NB4 (cell line): ENCODE results near the gene UBE2I.

Source experiments
- DNase-seq: peaks from one replicate; pipeline ENCODE4 v3.0.0; 2010; ENCODE audit warnings: low read depth
- H3K4me3 ChIP-seq: one replicate; pipeline ENCODE4 v1.5.1; 2011; ENCODE audit warnings: mild to moderate bottlenecking, low read depth, low read length, moderate library complexity
- CTCF ChIP-seq: IDR thresholded peaks from one replicate; pipeline ENCODE4 v1.5.1; 2012; ENCODE audit warnings: low read depth, low read length
- MYC ChIP-seq: IDR thresholded peaks from 2 replicates; pipeline ENCODE4 v1.6.1; 2011; ENCODE audit warnings: low read depth, low read length
- POLR2A ChIP-seq: IDR thresholded peaks from 2 replicates; pipeline ENCODE4 v1.6.1; 2011; ENCODE audit warnings: mild to moderate bottlenecking; ENCODE audit not compliant: insufficient read length; ENCODE audit errors: extremely low read depth
- TF ChIP-seq, protein P1 (sequence below): IDR thresholded peaks from 2 replicates; pipeline ENCODE4 v1.6.1; 2011; ENCODE audit warnings: low read depth, low read length

UBE2I gene

DNA sequence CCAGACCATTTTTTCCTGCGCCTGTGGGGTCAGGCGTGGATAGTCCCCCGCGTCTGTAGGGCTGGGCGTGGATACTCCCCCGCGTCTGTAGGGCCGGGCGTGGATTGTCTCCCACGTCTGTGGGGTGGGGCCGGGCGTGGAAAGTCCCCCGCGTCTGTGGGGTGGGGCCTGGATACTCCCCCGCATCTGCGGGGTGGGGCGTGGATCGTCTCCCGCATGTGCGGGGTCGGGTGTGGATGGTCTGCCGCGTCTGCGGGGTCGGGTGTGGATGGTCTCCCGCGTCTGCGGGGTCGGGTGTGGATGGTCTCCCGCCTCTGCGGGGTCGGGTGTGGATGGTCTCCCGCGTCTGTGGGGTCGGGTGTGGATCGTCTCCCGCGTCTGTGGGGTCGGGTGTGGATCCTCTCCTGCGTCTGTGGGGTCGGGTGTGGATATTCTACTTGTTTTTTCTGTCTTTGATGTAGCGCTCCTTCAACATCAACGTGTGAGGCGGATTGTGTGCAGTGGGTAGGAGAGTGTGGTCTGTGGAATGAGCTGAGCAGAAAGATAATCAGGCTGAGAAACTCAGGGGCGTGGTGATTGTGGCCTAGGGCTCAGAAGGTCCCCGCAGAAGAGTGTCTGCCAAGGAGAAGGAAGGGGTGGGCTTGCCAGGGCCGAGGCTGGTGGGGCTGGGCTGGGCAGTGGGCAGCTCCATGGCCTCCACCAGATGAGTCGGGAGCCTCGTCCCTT lies 45.5 kb downstream of the UBE2I start:
- no peak overlapping the region for H3K4me3 ChIP-seq
- TF ChIP-seq, protein P1, sequence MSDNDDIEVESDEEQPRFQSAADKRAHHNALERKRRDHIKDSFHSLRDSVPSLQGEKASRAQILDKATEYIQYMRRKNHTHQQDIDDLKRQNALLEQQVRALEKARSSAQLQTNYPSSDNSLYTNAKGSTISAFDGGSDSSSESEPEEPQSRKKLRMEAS: no peak
- no peak for TF ChIP-seq POLR2A
- TF ChIP-seq MYC: no peak
- no peak for TF ChIP-seq CTCF
- DNase-seq: no peak

DNA sequence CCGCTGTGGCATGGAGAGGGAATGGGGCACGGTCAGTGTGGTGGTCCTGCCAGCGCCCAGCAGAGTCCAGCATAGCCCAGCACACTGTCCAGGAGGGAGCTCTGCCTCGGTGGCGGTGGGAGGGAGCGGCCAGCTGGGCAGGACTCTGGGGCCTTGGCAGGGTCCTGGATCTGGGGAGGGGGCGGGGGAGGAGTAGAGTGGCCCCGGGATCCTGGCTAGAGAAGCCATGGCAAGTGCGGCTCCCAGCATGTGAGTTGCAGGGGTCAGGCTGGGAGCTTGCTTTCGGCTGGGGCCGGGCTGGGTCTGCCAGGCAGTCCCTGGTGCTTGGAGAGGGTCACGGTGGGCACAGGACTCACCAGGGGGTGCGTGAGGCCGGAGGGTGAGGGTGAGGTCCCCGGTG lies 46.2 kb downstream of the UBE2I start:
- TF ChIP-seq, protein P1: no peak
- TF ChIP-seq CTCF (no peak), POLR2A (no peak), MYC (no peak)
- no peak for DNase-seq
- H3K4me3 ChIP-seq: no peak overlapping the region

DNA sequence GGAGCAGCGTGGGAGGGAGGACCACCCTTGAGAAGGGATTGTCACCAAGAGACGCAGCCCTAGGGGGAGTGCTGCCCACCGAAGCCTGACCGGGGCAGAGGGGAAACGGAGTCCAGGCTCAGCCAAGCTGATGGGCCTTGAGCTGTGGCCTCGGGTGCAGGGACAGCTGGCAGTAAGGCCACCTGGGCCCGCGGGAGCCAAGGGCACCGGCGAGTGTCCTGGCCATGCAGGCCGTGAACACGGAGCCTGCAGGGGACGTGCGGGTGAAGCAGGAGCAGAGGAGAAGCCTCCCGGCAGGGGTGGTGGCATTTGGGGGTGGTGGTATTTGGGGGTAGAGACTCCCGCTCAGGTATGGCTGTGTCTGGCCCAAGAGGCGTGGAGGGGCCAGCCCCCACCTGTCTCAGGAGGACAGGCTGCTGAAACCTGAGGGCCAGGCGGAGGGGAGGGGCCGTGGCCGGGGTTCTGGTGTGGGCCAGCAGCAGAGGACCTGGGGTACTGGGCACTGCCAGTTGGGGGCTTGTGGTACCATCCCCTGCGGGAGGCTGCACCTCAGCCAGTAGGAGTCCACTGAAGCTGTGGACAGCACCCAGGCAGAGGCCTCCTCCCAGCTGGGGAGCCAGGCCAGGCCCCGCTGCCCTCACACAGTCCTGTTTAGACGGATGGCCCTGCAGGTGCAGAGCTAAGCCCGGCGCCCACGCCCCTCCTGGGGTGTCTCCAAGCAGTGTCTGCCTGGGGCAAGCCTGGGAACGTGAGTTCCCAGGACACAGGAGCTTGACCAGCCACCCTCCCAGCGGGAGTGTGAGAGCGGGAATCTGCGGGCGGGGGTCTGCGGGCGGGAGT lies 46.8 kb downstream of the UBE2I start:
- no peak for DNase-seq
- TF ChIP-seq CTCF (no peak), POLR2A (no peak), MYC (no peak)
- TF ChIP-seq, protein P1: no peak
- no peak overlapping the region for H3K4me3 ChIP-seq

DNA sequence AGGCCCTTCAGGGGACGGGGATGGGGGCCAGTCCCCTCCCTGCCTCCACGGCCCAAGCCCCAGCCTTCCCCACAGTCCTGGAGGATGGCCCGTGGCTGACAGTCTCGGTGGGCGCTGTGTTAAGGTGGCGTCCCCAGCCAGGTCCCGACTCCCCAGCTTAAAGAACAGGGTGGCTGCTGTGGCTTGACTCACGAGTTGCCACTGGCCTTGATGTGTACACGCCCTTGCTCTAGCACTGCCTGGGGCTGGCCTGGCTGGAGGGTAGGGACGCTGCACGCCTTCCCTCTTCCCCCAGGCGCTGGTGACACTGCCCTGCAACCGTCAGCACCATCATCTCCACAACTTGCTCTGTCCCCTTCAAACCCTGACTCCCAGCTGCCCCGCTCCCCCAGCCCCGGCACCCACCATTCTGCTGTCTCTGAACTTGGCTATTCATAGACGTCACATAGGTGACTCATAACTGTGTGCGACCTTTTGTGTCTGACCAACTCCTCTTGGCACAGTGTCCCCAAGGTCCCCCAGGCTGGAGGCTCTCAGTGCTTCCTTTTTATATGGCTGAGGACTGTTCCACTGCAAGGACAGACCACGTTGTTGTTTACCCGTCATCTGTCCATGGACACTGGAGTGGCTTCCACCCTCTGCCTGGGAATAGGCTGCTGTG lies 48.6 kb downstream of the UBE2I start:
- TF ChIP-seq POLR2A (no peak), CTCF (no peak), MYC (no peak)
- TF ChIP-seq, protein P1: no peak
- DNase-seq: no peak
- H3K4me3 ChIP-seq: no peak overlapping the region

DNA sequence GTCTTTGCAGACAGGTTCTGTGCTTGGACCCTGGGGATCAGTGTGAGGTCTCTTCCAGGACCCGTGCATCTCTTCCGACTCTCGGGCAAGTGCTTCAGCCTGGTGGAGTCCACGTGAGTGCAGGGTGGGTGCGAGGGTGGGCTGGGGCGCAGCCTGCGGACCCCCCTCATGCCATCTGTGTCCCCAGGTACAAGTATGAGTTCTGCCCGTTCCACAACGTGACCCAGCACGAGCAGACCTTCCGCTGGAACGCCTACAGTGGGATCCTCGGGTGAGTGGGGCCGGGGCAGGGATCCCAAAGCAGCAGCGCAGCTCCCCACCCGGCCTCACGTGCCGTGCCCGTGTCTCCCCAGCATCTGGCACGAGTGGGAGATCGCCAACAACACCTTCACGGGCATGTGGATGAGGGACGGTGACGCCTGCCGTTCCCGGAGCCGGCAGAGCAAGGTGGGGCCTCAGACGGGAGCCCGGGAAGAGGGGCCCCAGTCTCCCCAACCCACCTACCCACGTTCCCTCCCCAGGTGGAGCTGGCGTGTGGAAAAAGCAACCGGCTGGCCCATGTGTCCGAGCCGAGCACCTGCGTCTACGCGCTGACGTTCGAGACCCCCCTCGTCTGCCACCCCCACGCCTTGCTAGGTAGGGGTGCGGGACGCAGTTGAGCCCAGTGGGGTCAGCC lies 52.4 kb downstream of the UBE2I start:
- H3K4me3 ChIP-seq: no peak overlapping the region
- DNase-seq: no peak
- no peak for TF ChIP-seq CTCF
